Measurements from ENCODE around the gene GAS1. TPM values are rescaled to one million over a fixed set of nuclear protein-coding genes. Genes with fewer than 3 reads are reported as not detected.

The GAS1 gene
- total RNA-seq, 4 donors from 2014 or later = 3.4 to 49.2 (median 13.0) TPM

- H3K36me3 ChIP-seq = no peaks in the 10 kb centered on the region
- peaks cover 0 to 18% (median 4%) of the 10 kb centered on the region in 3 donors for H3K4me1 ChIP-seq
- peaks cover 0 to 4% (median 0%) of the 10 kb centered on the region in 4 donors for H3K27me3 ChIP-seq
- WGBS, 2 donors = 33 to 39% methylated on average over 5 of the region's 5 CpGs
- TF ChIP-seq, protein P1, sequence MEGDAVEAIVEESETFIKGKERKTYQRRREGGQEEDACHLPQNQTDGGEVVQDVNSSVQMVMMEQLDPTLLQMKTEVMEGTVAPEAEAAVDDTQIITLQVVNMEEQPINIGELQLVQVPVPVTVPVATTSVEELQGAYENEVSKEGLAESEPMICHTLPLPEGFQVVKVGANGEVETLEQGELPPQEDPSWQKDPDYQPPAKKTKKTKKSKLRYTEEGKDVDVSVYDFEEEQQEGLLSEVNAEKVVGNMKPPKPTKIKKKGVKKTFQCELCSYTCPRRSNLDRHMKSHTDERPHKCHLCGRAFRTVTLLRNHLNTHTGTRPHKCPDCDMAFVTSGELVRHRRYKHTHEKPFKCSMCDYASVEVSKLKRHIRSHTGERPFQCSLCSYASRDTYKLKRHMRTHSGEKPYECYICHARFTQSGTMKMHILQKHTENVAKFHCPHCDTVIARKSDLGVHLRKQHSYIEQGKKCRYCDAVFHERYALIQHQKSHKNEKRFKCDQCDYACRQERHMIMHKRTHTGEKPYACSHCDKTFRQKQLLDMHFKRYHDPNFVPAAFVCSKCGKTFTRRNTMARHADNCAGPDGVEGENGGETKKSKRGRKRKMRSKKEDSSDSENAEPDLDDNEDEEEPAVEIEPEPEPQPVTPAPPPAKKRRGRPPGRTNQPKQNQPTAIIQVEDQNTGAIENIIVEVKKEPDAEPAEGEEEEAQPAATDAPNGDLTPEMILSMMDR (IDR thresholded peaks at IDR 0.05) = no peak
- TF ChIP-seq POLR2A (IDR thresholded peaks at IDR 0.05) = no peak
- intact Hi-C loops (cut with DNase I) = no loop called here
- H3K27ac ChIP-seq = peak overlapping the region in 2 of 4 donors; percentile 62 to 65
- H3K4me3 ChIP-seq = no peak overlapping the region
- DNase-seq = no peak
- no peaks in the 10 kb centered on the region for H3K9me3 ChIP-seq
Observed at GRCh38 chr9:86965636-86966395, 18.5 kb upstream of the GAS1 start.

- no peak for DNase-seq
- Histone ChIP-seq H3K27ac (no peak overlapping the region), H3K27me3 (peaks cover 0 to 14% (median 0%) of the 10 kb centered on the region in 4 donors), H3K4me1 (peaks cover 0 to 18% (median 4%) of the 10 kb centered on the region in 3 donors), H3K36me3 (no peaks in the 10 kb centered on the region), H3K9me3 (no peaks in the 10 kb centered on the region), H3K4me3 (peak overlapping the region in 2 of 4 donors; percentile 4 to 37)
- TF ChIP-seq POLR2A (IDR thresholded peaks at IDR 0.05) = no peak
- TF ChIP-seq, protein P1 (IDR thresholded peaks at IDR 0.05) = no peak
- WGBS, 2 donors = 62 to 68% methylated on average over 9 of the region's 9 CpGs
- intact Hi-C loops (cut with DNase I) = no loop called here
Observed at GRCh38 chr9:86962692-86963091, 15.4 kb upstream of the GAS1 start.

- Histone ChIP-seq H3K9me3 (no peaks in the 10 kb centered on the region), H3K4me1 (peaks cover 0 to 6% (median 4%) of the 10 kb centered on the region in 3 donors), H3K4me3 (no peak overlapping the region), H3K27ac (no peak overlapping the region), H3K36me3 (no peaks in the 10 kb centered on the region), H3K27me3 (peaks cover 0 to 14% (median 0%) of the 10 kb centered on the region in 4 donors)
- WGBS, 2 donors = 84 to 86% methylated on average over 4 to 6 of the region's 6 CpGs
- TF ChIP-seq POLR2A (IDR thresholded peaks at IDR 0.05) = no peak
- TF ChIP-seq, protein P1 (IDR thresholded peaks at IDR 0.05) = no peak
- intact Hi-C loops (cut with DNase I) = no loop called here
- no peak for DNase-seq
Observed at GRCh38 chr9:86960938-86961337, 13.6 kb upstream of the GAS1 start.

DNA sequence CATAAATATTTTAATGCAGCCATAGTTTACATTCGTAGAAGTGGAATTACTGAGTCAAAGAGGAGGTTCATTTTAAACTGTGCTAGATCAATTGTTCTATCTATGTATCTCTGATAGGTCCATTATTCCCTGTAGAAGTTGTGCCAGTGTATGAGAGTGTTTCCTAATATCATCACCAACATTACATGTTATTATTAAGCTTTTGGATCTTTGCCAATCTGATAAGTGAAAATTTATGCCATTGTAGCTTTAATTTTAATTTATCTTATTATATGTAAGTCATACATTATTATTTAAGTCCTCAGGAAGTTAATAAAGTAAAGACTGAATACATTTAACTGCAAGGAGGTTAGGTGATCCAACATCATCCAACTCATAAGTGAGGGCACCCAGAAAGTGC is 10.9 kb upstream of the GAS1 start:
- TF ChIP-seq, protein P1 (IDR thresholded peaks at IDR 0.05) = no peak
- TF ChIP-seq POLR2A (IDR thresholded peaks at IDR 0.05) = no peak
- Histone ChIP-seq H3K27ac (no peak overlapping the region), H3K4me3 (no peak overlapping the region), H3K36me3 (no peaks in the 10 kb centered on the region), H3K9me3 (no peaks in the 10 kb centered on the region), H3K4me1 (no peaks in the 10 kb centered on the region), H3K27me3 (peaks cover 0 to 12% (median 0%) of the 10 kb centered on the region in 4 donors)
- DNase-seq = no peak
- intact Hi-C loops (cut with DNase I) = no loop called here
- WGBS, 2 donors = 90 to 92% methylated on average over 1 of the region's 1 CpG

- no peaks in the 10 kb centered on the region for H3K4me1 ChIP-seq
- intact Hi-C loops (cut with DNase I) = no loop called here
- H3K27me3 ChIP-seq = peaks cover 0 to 10% (median 0%) of the 10 kb centered on the region in 4 donors
- H3K27ac ChIP-seq = no peak overlapping the region
- TF ChIP-seq, protein P1 (IDR thresholded peaks at IDR 0.05) = no peak
- TF ChIP-seq POLR2A (IDR thresholded peaks at IDR 0.05) = no peak
- no peaks in the 10 kb centered on the region for H3K9me3 ChIP-seq
- DNase-seq = no peak
- no peak overlapping the region for H3K4me3 ChIP-seq
- 76 to 79% methylated on average over 4 of the region's 4 CpGs for WGBS, 2 donors
- no peaks in the 10 kb centered on the region for H3K36me3 ChIP-seq
Observed at GRCh38 chr9:86955561-86955960, 8.3 kb upstream of the GAS1 start.
